Choroid plexus epithelial cell (primary cell): ENCODE data around the gene PLCB3.

Source experiments
- DNase-seq: peaks from one replicate; pipeline ENCODE4 v3.0.0-alpha.2; 2010; ENCODE audit warnings: low read depth
- H3K4me3 ChIP-seq: 2 replicates; pipeline ENCODE4 v1.5.1; 2011; ENCODE audit warnings: low read depth, mild to moderate bottlenecking, control low read depth, low read length, moderate library complexity
- TF ChIP-seq, protein P1 (sequence below): conservative IDR thresholded peaks from 2 replicates; pipeline ENCODE4 v1.5.1; 2011; ENCODE audit warnings: low read depth, mild to moderate bottlenecking, control low read depth, inconsistent platforms, low read length, moderate library complexity

The PLCB3 gene

DNA sequence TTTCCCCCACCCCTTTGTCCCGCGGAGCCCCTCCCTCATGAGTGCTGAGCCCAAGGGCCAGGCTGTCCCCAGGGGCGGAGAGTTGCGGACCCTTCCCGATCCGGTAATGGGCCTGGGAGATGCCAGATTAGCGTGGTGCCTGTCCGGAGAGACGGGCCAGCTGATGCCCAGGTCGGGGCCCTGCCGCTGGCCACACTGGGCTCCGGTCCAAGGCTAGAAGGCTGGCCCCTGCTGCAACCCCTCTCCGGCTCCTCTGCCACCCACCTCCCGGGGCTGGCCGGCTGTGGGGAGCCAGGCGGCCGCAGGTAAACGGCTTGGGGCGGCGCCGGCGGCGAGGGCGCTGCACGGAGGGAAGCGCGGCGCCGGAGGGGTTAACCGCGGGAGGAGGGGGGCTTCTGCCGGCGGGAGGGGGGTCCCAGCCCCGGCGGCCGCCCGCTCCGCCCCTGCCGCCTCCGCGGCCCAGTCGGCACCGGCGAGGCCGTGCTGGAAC lies 40.0 kb downstream of the PLCB3 start, which contains the start of gene KCNK4:
TSS of gene KCNK4 (plus strand) at position 41 of the 490 bp plus-strand sequence. CDS start 1,717 bp downstream, outside the sequence.
- no peak within 1 kb of the TSS for H3K4me3 ChIP-seq
- DNase-seq: no peak
- TF ChIP-seq, protein P1, sequence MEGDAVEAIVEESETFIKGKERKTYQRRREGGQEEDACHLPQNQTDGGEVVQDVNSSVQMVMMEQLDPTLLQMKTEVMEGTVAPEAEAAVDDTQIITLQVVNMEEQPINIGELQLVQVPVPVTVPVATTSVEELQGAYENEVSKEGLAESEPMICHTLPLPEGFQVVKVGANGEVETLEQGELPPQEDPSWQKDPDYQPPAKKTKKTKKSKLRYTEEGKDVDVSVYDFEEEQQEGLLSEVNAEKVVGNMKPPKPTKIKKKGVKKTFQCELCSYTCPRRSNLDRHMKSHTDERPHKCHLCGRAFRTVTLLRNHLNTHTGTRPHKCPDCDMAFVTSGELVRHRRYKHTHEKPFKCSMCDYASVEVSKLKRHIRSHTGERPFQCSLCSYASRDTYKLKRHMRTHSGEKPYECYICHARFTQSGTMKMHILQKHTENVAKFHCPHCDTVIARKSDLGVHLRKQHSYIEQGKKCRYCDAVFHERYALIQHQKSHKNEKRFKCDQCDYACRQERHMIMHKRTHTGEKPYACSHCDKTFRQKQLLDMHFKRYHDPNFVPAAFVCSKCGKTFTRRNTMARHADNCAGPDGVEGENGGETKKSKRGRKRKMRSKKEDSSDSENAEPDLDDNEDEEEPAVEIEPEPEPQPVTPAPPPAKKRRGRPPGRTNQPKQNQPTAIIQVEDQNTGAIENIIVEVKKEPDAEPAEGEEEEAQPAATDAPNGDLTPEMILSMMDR: no peak

GRCh38 chr11:64291752-64292459 lies 40.6 kb downstream of the PLCB3 start:
- TF ChIP-seq, protein P1: no peak
- no peak overlapping the region for H3K4me3 ChIP-seq
- DNase-seq: no peak

GRCh38 chr11:64292460-64293254 lies 41.3 kb downstream of the PLCB3 start:
- DNase-seq: no peak
- no peak overlapping the region for H3K4me3 ChIP-seq
- TF ChIP-seq, protein P1: no peak

DNA sequence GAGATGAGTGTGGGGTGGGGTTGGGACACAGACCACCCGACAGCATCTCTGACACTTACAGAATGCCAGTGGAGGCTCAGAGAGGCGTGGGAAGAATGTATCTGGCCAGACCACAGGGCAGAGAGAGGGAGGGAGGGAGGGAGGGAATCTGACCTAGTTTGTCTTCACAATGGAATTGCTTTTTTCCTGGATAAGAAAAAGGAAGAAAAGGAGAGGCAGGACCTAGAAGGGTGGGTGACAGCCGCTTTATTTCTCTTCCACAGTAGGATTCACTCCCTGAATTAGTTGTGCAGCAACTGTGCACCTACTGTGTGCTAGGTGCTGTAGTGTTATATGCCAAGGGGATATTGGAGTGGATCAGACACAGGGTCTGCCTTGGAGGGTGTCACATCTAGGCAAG lies 43.4 kb downstream of the PLCB3 start:
- no peak overlapping the region for H3K4me3 ChIP-seq
- TF ChIP-seq, protein P1: no peak
- DNase-seq: peak; percentile 47

GRCh38 chr11:64295760-64296159 lies 44.4 kb downstream of the PLCB3 start:
- no peak for DNase-seq
- TF ChIP-seq, protein P1: no peak

DNA sequence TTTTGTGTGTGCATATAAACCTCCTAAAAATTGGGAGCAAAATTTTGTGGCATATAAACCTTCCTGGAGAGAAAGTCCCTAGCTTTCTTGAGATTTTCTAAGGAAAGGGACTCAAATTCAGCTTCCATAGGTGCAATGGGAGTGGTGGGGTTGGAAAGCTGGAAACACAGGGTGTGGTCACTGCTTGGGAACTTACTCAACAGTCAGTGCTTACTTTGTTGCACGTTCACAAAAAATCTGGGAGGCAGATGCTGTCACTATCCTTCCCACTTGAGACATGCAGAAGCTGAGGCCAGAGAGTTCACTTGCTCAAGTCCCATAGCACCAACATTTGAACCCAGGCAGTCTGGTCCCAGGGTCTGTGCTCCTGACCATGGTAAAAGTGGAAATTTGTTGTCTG lies 44.9 kb downstream of the PLCB3 start:
- no peak overlapping the region for H3K4me3 ChIP-seq
- TF ChIP-seq, protein P1: no peak
- no peak for DNase-seq

More at GRCh38 chr11:64295760-64296159, 44.4 kb downstream of the PLCB3 start:
- no peak overlapping the region for H3K4me3 ChIP-seq
